G401 (cell line): ENCODE measurements around the gene ADAMTS16. TPM values are rescaled to one million over a fixed set of nuclear protein-coding genes. Genes with fewer than 3 reads are reported as not detected.

Source experiments
- DNase-seq: peaks from one replicate; pipeline ENCODE4 v3.0.0-alpha.2; 2015; ENCODE audit warnings: low spot score
- in situ Hi-C: cut with HindIII; loops from 2 replicates; pipeline ENCODE4 v1.10.0; 2016; ENCODE audit warnings: low sequenced_read_pairs, mixed read lengths
- total RNA-seq: library from RNA; depleted of rRNA; stranded (reverse); fragments of >200 nt; shearing (Covaris generic); gene quantifications from 2 replicates; pipeline ENCODE4 v1.2.3, GENCODE V29; 2014

Gene ADAMTS16
- total RNA-seq, 1 experiment from 2014 or later, result not detected

GRCh38 chr5:5181650-5182324, 41.7 kb downstream of the ADAMTS16 start:
- peak; percentile 68 for DNase-seq
- in situ Hi-C loops, result no loop called here

DNA sequence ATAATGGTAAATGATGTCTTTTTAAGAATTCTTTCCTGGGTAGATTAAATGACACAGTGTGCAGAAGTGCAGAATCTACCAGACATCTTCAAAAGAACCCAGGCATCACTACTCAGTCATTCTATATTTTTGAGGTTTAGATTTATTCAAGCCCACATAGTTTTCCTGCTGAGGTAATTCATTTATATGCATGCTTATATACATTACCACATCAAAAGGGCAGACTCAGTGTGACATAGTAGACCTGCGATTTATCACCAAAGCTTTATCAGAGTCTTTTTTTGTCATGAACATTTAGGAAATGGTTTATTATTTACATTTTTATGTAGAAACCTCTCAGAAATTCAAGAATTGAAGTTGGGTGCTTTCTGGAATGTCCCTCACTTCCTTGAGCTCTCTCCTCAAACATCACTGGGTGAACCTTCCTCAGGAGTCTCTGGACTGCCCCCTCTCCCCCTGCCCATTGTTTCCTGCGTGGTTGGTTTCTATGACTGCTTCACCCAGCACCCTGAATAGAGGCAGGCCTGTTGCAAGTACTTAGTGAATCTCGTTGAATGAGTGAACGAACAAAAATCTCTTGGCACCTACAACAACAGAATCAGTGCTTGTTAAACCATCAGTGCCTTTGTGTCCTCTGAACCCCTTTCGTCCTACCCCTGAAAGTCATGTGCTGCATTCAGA, 42.5 kb downstream of the ADAMTS16 start:
- in situ Hi-C loops, result no loop called here
- DNase-seq, result no peak

GRCh38 chr5:5183189-5183699, 43.1 kb downstream of the ADAMTS16 start:
- DNase-seq, result no peak
- in situ Hi-C loops, result no loop called here

- DNase-seq, result no peak
- in situ Hi-C loops, result no loop called here
Observed at GRCh38 chr5:5183933-5184332, 43.8 kb downstream of the ADAMTS16 start.

- in situ Hi-C loops, result no loop called here
Observed at GRCh38 chr5:5188376-5189050, 48.4 kb downstream of the ADAMTS16 start.

GRCh38 chr5:5189051-5189430, 48.9 kb downstream of the ADAMTS16 start:
- in situ Hi-C loops, result no loop called here

More at GRCh38 chr5:5188376-5189050, 48.4 kb downstream of the ADAMTS16 start:
- no peak for DNase-seq

GRCh38 chr5:5191906-5192305, 51.8 kb downstream of the ADAMTS16 start:
- in situ Hi-C loops, result no loop called here
- no peak for DNase-seq

More at GRCh38 chr5:5189051-5189430, 48.9 kb downstream of the ADAMTS16 start:
- DNase-seq, result no peak

DNA sequence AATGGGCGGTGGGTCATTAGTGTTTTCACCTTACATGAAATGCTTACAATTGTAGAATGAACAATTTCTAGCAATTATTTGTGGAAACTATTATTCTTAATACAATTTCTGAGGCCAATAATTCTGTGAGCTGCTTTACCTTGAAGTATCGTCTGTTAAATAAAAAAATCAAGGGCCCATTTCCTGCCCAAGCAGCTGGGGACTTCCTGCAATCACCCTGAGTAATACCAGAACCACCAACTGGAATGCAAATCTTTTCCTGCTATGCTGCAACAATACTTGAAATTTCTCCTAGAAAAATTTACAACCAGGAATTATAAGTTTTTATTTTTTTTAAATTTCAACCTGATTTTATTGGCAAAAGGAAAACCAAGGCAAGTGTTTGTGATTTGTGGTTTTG, 52.6 kb downstream of the ADAMTS16 start:
- no peak for DNase-seq
- in situ Hi-C loops, result no loop called here

DNA sequence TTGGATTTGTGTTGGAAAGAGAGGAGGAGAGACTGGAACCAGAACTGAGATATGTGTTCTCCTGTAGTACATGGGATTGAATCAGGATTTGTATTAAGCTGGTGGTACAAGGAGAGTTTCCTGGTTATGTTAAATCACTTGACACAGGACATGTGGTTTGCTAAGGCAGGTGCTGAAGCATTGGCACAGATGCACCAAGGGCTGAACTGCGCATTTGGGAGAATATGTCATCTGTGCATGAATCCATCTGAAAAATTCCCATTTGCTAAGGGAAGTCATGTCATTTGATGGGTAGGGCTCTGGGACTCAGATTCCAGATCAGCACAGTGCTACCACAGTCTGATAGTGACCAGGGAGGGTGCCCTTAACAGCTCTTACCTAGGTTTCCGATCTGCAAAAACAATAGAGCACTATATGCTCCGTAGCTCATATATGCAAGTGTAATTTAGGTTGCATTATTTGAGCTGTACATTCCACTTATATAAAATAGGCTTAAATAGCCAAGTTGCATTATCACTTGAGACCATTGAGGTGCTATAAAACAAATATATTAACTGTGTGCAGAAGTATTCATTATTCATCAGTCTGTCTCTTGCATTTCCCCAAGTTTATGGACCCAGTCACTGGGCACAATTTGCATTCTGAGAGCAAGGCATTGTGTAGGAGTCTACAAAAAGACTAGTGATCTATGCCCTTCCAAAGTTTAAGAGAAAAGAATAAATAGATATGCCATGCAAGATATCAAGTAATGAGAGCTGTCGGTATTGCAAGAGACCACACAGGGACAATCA, 55.2 kb downstream of the ADAMTS16 start:
- in situ Hi-C loops, result no loop called here
- DNase-seq, result no peak

DNA sequence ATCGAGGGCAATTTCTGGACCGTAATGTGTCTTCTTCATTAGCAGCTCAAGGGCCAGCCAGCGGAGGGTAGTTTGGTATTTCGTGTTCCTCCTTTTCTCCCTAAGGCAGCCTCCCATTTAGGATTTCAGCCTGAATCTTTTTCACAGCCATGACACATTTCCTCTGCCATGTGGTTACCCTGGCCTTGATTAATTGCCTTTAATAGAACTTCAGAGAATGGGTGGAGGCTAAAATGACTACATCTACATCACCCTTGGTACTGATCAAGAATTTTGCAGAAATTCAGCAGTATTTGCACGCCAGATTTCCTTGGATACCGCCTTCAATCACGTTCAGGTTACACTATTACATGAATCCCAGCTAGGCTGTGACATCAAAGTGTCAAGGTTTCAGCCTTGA, 58.0 kb downstream of the ADAMTS16 start:
- no peak for DNase-seq

DNA sequence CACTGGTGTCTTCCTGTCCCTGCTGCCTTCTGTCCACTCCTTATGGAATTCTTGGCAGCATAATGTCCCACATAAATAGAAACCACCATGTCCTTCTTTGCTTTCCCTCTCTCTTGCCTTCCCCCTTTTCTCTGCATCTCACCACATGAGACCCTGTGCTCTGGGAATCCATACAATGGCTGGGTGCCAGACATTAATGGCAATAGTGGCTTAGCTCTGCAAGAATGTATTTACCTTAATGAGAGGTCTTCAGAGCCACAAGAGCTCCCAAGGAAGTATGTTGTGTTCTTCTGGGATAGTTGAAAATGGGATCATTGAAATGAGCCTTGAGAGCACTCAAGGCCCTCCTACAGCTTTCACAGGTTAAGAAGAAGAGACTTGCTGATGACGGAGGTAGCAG, 58.7 kb downstream of the ADAMTS16 start:
- no peak for DNase-seq
- in situ Hi-C loops, result no loop called here

More for the DNA sequence above, 58.0 kb downstream of the ADAMTS16 start:
- in situ Hi-C loops, result no loop called here

DNA sequence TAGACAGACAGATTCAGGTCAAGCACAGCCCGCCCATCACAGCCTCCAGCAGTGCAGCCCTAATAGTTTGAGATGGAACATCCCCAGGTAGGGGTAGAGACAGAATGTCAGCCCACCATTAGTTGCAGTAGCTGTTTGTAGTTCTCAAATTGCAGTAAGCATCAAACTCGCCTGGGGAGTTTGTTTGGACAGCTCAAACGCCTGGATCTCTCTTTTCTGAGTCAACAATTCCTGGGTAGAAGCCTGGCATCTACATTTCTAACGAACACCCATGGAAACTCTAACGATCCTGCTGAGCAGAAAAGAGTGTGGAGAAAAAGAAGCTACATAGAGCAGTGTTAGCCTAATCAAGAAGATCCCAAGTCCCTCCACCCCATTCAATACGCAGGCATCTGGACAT, 59.4 kb downstream of the ADAMTS16 start:
- no peak for DNase-seq
- in situ Hi-C loops, result no loop called here

DNA sequence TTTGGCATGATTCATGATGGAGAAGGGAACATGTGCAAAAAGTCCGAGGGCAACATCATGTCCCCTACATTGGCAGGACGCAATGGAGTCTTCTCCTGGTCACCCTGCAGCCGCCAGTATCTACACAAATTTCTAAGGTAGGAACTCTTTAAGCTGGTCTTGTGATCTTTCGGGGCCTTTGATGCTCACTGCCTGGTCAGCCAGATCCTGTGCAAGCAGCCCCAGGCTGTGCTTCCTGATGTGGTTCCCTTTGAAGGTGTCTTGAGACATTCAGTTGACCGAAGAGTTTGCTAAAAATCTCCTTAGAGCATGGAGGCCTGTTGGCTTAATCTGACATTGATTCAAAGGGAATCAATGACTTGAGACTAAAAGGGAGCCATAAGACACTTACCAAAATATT, 60.0 kb downstream of the ADAMTS16 start:
- DNase-seq, result no peak
- in situ Hi-C loops, result no loop called here

GRCh38 chr5:5202321-5202720, 62.2 kb downstream of the ADAMTS16 start:
- no peak for DNase-seq
- in situ Hi-C loops, result no loop called here

DNA sequence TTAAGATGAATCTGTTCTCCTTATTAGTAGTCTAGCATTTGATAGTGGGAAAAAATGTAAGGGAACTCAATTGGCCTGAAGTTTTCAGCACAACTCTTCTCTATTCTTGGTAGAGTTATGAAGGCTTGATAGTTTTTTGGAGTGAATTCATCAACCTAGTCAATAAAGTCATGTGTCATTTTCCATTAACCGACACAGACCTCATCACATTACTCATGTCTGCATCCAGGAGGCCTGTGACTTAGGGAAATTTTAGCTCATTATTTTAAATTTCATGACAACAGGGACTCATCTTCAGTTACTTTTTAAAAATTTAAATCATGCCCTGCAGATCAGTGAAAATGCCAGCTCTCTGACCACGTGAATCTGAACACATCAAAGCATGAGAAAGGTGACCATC, 63.3 kb downstream of the ADAMTS16 start:
- DNase-seq, result no peak
- in situ Hi-C loops, result no loop called here

DNA sequence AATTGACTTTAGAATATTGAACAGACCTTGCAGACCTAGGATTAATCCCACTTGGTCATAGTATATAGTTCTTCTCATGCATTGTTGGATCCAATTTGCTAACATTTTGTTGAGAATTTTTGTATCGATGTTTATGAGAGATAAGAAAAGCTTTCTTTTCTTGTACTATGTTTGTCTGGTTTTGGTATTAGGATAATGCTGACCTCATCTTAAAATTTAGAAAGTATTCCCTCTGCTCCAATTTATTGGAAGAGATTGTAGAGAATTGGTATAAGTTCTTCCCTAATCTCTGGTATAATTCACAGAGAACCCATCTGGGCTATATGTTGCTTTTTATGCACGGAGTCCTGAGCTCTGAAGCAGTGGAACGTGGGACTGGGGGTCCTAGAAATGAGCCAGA, 67.7 kb downstream of the ADAMTS16 start:
- DNase-seq, result no peak
- in situ Hi-C loops, result no loop called here

DNA sequence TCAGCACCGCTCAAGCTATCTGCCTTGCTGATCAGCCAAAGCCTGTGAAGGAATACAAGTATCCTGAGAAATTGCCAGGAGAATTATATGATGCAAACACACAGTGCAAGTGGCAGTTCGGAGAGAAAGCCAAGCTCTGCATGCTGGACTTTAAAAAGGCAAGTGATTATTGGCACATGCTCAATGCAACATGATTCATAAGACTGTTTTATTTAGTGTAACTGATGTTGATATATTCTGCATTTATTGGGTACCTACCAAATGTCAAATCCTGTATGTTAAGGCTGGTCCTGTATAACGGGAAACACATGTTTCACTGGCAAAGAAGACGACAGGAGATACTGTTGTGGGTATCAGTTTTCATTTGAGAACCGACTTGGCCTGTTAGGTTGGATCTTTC, 69.0 kb downstream of the ADAMTS16 start:
- in situ Hi-C loops, result no loop called here
- peak; percentile 73 for DNase-seq

DNA sequence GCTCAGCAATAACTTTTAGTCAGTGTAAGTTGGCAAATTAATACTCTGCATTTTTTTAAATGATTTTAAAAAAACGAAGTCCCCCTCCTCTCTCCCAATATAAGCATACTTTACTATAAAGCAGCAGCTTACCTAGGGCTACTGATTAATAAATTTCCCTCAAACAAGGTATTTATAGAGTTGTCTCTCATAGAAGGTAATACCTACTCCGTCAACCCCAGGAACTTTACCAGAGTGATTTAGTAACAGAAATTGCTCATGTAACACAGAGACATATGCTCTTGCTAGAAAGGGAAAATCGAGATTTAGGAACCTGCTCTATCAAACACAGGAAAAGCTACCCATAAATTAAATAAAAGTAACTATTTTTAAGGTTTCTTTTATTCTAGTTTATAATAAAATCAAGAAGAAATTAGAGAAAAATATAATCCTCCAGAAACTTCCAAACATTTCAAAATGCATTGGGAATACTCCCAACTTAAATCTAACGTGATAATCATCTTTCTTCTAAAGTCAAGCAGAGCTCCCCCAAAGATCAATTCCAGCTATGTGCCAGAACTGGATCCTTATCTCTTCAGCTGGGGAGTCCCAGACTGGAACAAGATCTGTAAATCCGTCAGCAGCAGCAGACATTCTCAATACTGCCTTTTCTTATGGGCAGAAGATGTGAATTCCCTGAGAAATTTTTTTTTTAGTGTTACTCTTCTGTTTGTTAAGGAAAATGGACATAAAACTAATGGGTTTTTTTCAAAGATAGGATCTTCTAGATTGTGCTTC, 69.6 kb downstream of the ADAMTS16 start:
- in situ Hi-C loops, result no loop called here
- DNase-seq, result peak; percentile 49

- DNase-seq, result no peak
- in situ Hi-C loops, result no loop called here
Observed at GRCh38 chr5:5217371-5217770, 77.2 kb downstream of the ADAMTS16 start.
